Gastrocnemius medialis (tissue), 4 donors: ENCODE data around the gene TMEM107.

Source experiments
- POLR2A ChIP-seq, 2 donors: fragments of 450-650 bp; IDR thresholded peaks; one replicate each; pipeline ENCODE4 v1.6.1; 2017; ENCODE audit warnings: antibody characterized with exemption in 2 of 2, mild to moderate bottlenecking in 2 of 2, moderate library complexity in 2 of 2
- TF ChIP-seq, protein P1 (sequence below), 5 experiments: fragments of 450-650 bp in 3 of 5; fragments of 200-600 bp in 2 of 5; sonication (generic) in 2 of 5; IDR thresholded peaks in 4 of 5; conservative IDR thresholded peaks in 1 of 5; 1 replicate in 4 of 5; 2 replicates in 1 of 5; pipeline ENCODE4 v1.5.1; 2016 to 2019; ENCODE audit warnings: antibody characterized with exemption in 5 of 5, mild to moderate bottlenecking in 3 of 5, moderate library complexity in 3 of 5

GRCh38 chr17:8204761-8205555, 28.8 kb upstream of the TMEM107 start:
- TF ChIP-seq, protein P1, sequence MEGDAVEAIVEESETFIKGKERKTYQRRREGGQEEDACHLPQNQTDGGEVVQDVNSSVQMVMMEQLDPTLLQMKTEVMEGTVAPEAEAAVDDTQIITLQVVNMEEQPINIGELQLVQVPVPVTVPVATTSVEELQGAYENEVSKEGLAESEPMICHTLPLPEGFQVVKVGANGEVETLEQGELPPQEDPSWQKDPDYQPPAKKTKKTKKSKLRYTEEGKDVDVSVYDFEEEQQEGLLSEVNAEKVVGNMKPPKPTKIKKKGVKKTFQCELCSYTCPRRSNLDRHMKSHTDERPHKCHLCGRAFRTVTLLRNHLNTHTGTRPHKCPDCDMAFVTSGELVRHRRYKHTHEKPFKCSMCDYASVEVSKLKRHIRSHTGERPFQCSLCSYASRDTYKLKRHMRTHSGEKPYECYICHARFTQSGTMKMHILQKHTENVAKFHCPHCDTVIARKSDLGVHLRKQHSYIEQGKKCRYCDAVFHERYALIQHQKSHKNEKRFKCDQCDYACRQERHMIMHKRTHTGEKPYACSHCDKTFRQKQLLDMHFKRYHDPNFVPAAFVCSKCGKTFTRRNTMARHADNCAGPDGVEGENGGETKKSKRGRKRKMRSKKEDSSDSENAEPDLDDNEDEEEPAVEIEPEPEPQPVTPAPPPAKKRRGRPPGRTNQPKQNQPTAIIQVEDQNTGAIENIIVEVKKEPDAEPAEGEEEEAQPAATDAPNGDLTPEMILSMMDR (IDR thresholded peaks at IDR 0.05 in 4 of 5, conservative IDR thresholded peaks at IDR 0.05 in 1 of 5), result no peak
- TF ChIP-seq POLR2A (IDR thresholded peaks at IDR 0.05), result no peak
